ENCODE measurements around the gene GPATCH1.

DNA sequence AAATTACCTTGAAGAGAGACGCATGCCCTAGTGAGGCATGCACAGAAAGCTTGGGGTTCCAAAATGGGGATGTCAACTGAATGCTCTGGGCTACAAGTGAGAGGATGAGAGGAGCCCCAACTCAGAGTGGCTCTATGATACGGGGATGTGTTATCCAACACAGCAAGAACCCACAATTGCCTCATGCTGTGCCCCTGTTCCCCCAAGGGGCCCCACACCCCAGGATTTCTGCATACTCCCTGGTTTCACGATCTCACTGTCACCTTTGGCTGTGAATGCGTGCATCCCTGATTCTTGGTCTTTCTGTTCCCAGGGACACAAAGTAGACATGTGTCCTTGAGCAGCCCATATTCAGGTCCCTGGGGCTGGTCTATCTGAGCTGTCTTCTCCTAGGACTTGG, 80.2 kb downstream of the GPATCH1 start:
- TF ChIP-seq EP300 (IDR thresholded peaks at IDR 0.05; ENCODE audit: borderline replicate concordance in 1 of 2, low read depth in 2 of 2, low read length in 2 of 2) (no peak), TCF12 (IDR thresholded peaks at IDR 0.05; ENCODE audit: low read depth, low read length) (no peak), CHD2 (IDR thresholded peaks at IDR 0.05; ENCODE audit: low read length) (no peak), HDAC6 (IDR thresholded peaks at IDR 0.05; ENCODE audit: low read depth, low read length) (no peak), POLR2AphosphoS5 (IDR thresholded peaks at IDR 0.05; ENCODE audit: low read depth, low read length) (no peak), EZH2 (IDR thresholded peaks at IDR 0.05; ENCODE audit: low read depth, low read length, severe bottlenecking) (no peak), KDM5A (IDR thresholded peaks at IDR 0.05; ENCODE audit: low read length) (no peak), EGR1 (IDR thresholded peaks at IDR 0.05; ENCODE audit: borderline replicate concordance, low read depth, low read length) (no peak), RAD21 (IDR thresholded peaks at IDR 0.05 in 1 of 2, conservative IDR thresholded peaks at IDR 0.05 in 1 of 2; ENCODE audit: low read depth in 2 of 2, low read length in 2 of 2) (no peak), SP1 (IDR thresholded peaks at IDR 0.05; ENCODE audit: low read depth, low read length) (no peak)
- TF ChIP-seq, protein P1, sequence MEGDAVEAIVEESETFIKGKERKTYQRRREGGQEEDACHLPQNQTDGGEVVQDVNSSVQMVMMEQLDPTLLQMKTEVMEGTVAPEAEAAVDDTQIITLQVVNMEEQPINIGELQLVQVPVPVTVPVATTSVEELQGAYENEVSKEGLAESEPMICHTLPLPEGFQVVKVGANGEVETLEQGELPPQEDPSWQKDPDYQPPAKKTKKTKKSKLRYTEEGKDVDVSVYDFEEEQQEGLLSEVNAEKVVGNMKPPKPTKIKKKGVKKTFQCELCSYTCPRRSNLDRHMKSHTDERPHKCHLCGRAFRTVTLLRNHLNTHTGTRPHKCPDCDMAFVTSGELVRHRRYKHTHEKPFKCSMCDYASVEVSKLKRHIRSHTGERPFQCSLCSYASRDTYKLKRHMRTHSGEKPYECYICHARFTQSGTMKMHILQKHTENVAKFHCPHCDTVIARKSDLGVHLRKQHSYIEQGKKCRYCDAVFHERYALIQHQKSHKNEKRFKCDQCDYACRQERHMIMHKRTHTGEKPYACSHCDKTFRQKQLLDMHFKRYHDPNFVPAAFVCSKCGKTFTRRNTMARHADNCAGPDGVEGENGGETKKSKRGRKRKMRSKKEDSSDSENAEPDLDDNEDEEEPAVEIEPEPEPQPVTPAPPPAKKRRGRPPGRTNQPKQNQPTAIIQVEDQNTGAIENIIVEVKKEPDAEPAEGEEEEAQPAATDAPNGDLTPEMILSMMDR (IDR thresholded peaks at IDR 0.05; ENCODE audit: control extremely low read depth in 1 of 3, insufficient read depth in 1 of 3, low read depth in 1 of 3, low read length in 3 of 3), result no peak
- TF ChIP-seq, protein P2, sequence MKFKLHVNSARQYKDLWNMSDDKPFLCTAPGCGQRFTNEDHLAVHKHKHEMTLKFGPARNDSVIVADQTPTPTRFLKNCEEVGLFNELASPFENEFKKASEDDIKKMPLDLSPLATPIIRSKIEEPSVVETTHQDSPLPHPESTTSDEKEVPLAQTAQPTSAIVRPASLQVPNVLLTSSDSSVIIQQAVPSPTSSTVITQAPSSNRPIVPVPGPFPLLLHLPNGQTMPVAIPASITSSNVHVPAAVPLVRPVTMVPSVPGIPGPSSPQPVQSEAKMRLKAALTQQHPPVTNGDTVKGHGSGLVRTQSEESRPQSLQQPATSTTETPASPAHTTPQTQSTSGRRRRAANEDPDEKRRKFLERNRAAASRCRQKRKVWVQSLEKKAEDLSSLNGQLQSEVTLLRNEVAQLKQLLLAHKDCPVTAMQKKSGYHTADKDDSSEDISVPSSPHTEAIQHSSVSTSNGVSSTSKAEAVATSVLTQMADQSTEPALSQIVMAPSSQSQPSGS (IDR thresholded peaks at IDR 0.05; ENCODE audit: low read length), result no peak
